Endothelial cell of umbilical vein (primary cell): ENCODE measurements around the gene EPC2. TPM values are rescaled to one million over a fixed set of nuclear protein-coding genes. Genes with fewer than 3 reads are reported as not detected.

Experiments used
- BruUV-seq: library from RNA; stranded (reverse); fragments of 400-500 nt; replicated peaks from 2 replicates; lab custom pipeline; 2021; lab: Mats Ljungman, UMichigan
- CTCF ChIA-PET: fragments of 300-600, 350-600 bp; sonication (Branson Sonifier 250); formaldehyde crosslinking; loops from one replicate; lab custom pipeline; 2021; ENCODE audit warnings: antibody characterized with exemption, inconsistent platforms; lab: Charles Lee
- POLR2A ChIA-PET: fragments of 300-600, 350-600 bp; sonication (Branson Sonifier 250); formaldehyde crosslinking; loops from one replicate; lab custom pipeline; 2021; ENCODE audit warnings: antibody characterized with exemption, inconsistent platforms; lab: Charles Lee
- DNase-seq: peaks from one replicate; pipeline ENCODE4 v3.0.0-alpha.2; 2011; ENCODE audit warnings: low read depth, low spot score
- FAIRE-seq: peaks from 2 replicates; lab custom pipeline; 2011; peaks lifted over from hg19 to GRCh38; lab: Jason Lieb, UNC
- H2AFZ ChIP-seq: 2 replicates; pipeline ENCODE4 v1.6.0; 2012; ENCODE audit warnings: low read depth, low read length, control low read depth, inconsistent platforms
- H3K27ac ChIP-seq: 2 replicates; pipeline ENCODE4 v1.5.1; 2011; ENCODE audit warnings: low read depth, mild to moderate bottlenecking, control low read depth, low read length, moderate library complexity; ENCODE audit not compliant: insufficient read depth
- H3K27me3 ChIP-seq, 2 experiments: 2 replicates each; pipeline versions ENCODE4 v1.6.0 to v1.6.1; 2011; ENCODE audit warnings: low read length in 2 of 2, mixed read lengths in 1 of 2; ENCODE audit not compliant: control insufficient read depth in 2 of 2, insufficient read depth in 2 of 2
- H3K36me3 ChIP-seq, 2 experiments: 2 replicates in 1 of 2; 3 replicates in 1 of 2; pipeline ENCODE4 v1.5.1; 2011; ENCODE audit warnings: low read length in 2 of 2, mild to moderate bottlenecking in 1 of 2, moderate library complexity in 1 of 2; ENCODE audit not compliant: control insufficient read depth in 2 of 2, insufficient read depth in 2 of 2; ENCODE audit errors: extremely low read depth in 1 of 2
- H3K4me1 ChIP-seq: 3 replicates; pipeline ENCODE4 v1.5.1; 2011; ENCODE audit warnings: mild to moderate bottlenecking, low read length; ENCODE audit not compliant: control insufficient read depth, insufficient read depth; ENCODE audit errors: extremely low read depth
- H3K4me2 ChIP-seq: 2 replicates; pipeline ENCODE4 v1.6.1; 2011; ENCODE audit warnings: low read length, control low read depth, mixed read lengths; ENCODE audit not compliant: insufficient read depth
- H3K4me3 ChIP-seq, 3 experiments: fragments of 200-600 bp in 1 of 3; sonication (generic), shearing (Covaris generic) in 1 of 3; replicated peaks in 1 of 3; 2 replicates each; pipeline ENCODE4 v1.5.1; 2011 to 2016; ENCODE audit warnings: control low read depth in 3 of 3, low read length in 3 of 3, mild to moderate bottlenecking in 2 of 3, inconsistent platforms in 1 of 3, low read depth in 1 of 3, moderate library complexity in 1 of 3; ENCODE audit not compliant: insufficient read depth in 1 of 3
- H3K79me2 ChIP-seq: 2 replicates; pipeline ENCODE4 v1.6.0; 2012; ENCODE audit warnings: low read length, inconsistent platforms; ENCODE audit not compliant: control insufficient read depth, insufficient read depth
- H3K9ac ChIP-seq: replicated peaks from 2 replicates; pipeline ENCODE3; 2011; ENCODE audit warnings: low read length, control low read depth; ENCODE audit not compliant: insufficient read depth; ENCODE audit errors: extremely low read depth
- H3K9me1 ChIP-seq: replicated peaks from 3 replicates; pipeline ENCODE4 v1.6.0; 2011; ENCODE audit warnings: mild to moderate bottlenecking, low read length; ENCODE audit not compliant: control insufficient read depth, insufficient read depth; ENCODE audit errors: extremely low read depth
- H3K9me3 ChIP-seq: replicated peaks from 2 replicates; pipeline ENCODE4 v1.5.1; 2012; ENCODE audit warnings: low read length, inconsistent platforms; ENCODE audit not compliant: control insufficient read depth, insufficient read depth
- H4K20me1 ChIP-seq: replicated peaks from 2 replicates; pipeline ENCODE3; 2011; ENCODE audit warnings: mild to moderate bottlenecking, low read length; ENCODE audit not compliant: control insufficient read depth, insufficient read depth; ENCODE audit errors: extremely low read depth
- EZH2 ChIP-seq: IDR thresholded peaks from 2 replicates; pipeline ENCODE4 v1.6.1; 2012; ENCODE audit warnings: borderline replicate concordance, low read depth, mild to moderate bottlenecking, moderate library complexity, low read length, inconsistent platforms; ENCODE audit not compliant: severe bottlenecking
- dilution Hi-C: fragments of 300-500 bp; cut with MboI; formaldehyde crosslinking; loops from one replicate; pipeline ENCODE4 v1.15.0; 2019; ENCODE audit warnings: low sequenced_read_pairs; ENCODE audit not compliant: extremely low pct_ligation_motif_present
- intact Hi-C: fragments of 100-400 bp; cut with micrococcal nuclease; formaldehyde crosslinking; loops from one replicate; pipeline ENCODE4 v1.10.0; 2022
- polyA plus RNA-seq, 4 experiments: library from polyadenylated mRNA; depleted of rRNA in 3 of 4; stranded (reverse) in 3 of 4; unstranded in 1 of 4; fragments of >200 nt; gene quantifications; 2 replicates each; pipeline versions ENCODE4 v1.2.1 to v1.2.3, GENCODE V29; 2011 to 2012; ENCODE audit warnings: missing spikeins in 1 of 4
- small RNA-seq: library from RNA; depleted of rRNA; stranded (forward); fragments of <200 nt; gene quantifications from one replicate; pipeline ENCODE3, GENCODE V24; 2012; ENCODE audit warnings: low replicate concordance, low read depth; ENCODE audit not compliant: insufficient read depth, insufficient read length
- total RNA-seq: library from RNA; stranded (reverse); gene quantifications from 2 replicates; pipeline ENCODE4 v1.2.3, GENCODE V29; 2021
- TF ChIP-seq, protein P1 (sequence below): IDR thresholded peaks from 2 replicates; pipeline ENCODE4 v1.6.1; 2011; ENCODE audit not compliant: insufficient read depth, insufficient read length

EPC2 gene
- total and polyA plus RNA-seq, 2 donors (not counting 3 experiments of a cell fraction or from before 2014, with no cell fraction given) = 15.1 to 25.2 TPM

GRCh38 chr2:148832637-148833036 lies 188.1 kb downstream of the EPC2 start:
- H3K9me1 ChIP-seq = no peaks in the 10 kb centered on the region
- dilution Hi-C loops = no loop called here
- no peak overlapping the region for H3K4me2 ChIP-seq
- no TSS peak for BruUV-seq
- H3K27me3 ChIP-seq = no peaks in the 10 kb centered on the region
- H4K20me1 ChIP-seq = no peaks in the 10 kb centered on the region
- no peak for FAIRE-seq
- H3K79me2 ChIP-seq = no peaks in the 10 kb centered on the region
- H2AFZ ChIP-seq = no peak overlapping the region
- H3K27ac ChIP-seq = no peak overlapping the region
- TF ChIP-seq, protein P1, sequence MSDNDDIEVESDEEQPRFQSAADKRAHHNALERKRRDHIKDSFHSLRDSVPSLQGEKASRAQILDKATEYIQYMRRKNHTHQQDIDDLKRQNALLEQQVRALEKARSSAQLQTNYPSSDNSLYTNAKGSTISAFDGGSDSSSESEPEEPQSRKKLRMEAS = no peak
- TF ChIP-seq EZH2 = no peak
- DNase-seq = no peak
- no peaks in the 10 kb centered on the region for H3K9me3 ChIP-seq
- no peak overlapping the region for H3K4me3 ChIP-seq
- ChIA-PET POLR2A (no interaction called here), CTCF (no interaction called here)
- H3K36me3 ChIP-seq = no peaks in the 10 kb centered on the region
- H3K9ac ChIP-seq = no peak overlapping the region
- peaks cover 10% of the 10 kb centered on the region for H3K4me1 ChIP-seq
- intact Hi-C loops = no loop called here

Small RNAs within 50 kb of the gene (small RNA-seq; reads per million reads assigned to genes)
- gene RNU2-9P (not detected), gene RPS29P8 (not detected)

Other genes starting within 250 kb of the EPC2 start
- gene KIF5C, start 230.5 kb downstream of the EPC2 start, total RNA-seq = 0.21 and 0.55 TPM in 2 replicates
- 0.01 TPM in 1 of 2 replicates, not detected in the other for gene KIF5C, start 230.5 kb downstream of the EPC2 start, polyA plus RNA-seq